Lung (tissue), 12 donors: ENCODE measurements around the gene DTNBP1. TPM values are rescaled to one million over a fixed set of nuclear protein-coding genes. Genes with fewer than 3 reads are reported as not detected.

Experiments used
- ATAC-seq: fragments of 200-7000 bp; cut with Tn5 transposase; one replicate; pipeline ENCODE4 v1.9.1; 2020; ENCODE audit warnings: moderate number of reproducible peaks; ENCODE audit not compliant: insufficient read depth, low FRiP score
- DNase-seq, 3 donors: peaks; one replicate each; pipeline ENCODE4 v3.0.0-alpha.2; 2013 to 2017
- H3K27ac ChIP-seq, 2 donors: one replicate each; pipeline ENCODE4 v1.5.1; 2013; ENCODE audit warnings: mild to moderate bottlenecking in 2 of 2, moderate library complexity in 2 of 2, control low read depth in 1 of 2, inconsistent platforms in 1 of 2, low read depth in 1 of 2, low read length in 1 of 2
- H3K27me3 ChIP-seq, 3 donors: one replicate each; pipeline ENCODE4 v1.5.1; 2013; ENCODE audit warnings: low read length in 2 of 3; ENCODE audit not compliant: control insufficient read depth in 3 of 3, insufficient read depth in 3 of 3
- H3K36me3 ChIP-seq, 4 donors: one replicate each; pipeline ENCODE4 v1.5.1; 2013; ENCODE audit warnings: low read length in 4 of 4, mild to moderate bottlenecking in 1 of 4, moderate library complexity in 1 of 4; ENCODE audit not compliant: control insufficient read depth in 4 of 4, insufficient read depth in 4 of 4
- H3K4me1 ChIP-seq, 5 donors: one replicate each; pipeline ENCODE4 v1.5.1; 2013; ENCODE audit warnings: low read length in 5 of 5, mild to moderate bottlenecking in 2 of 5, moderate library complexity in 1 of 5; ENCODE audit not compliant: control insufficient read depth in 5 of 5, insufficient read depth in 5 of 5
- H3K4me3 ChIP-seq: one replicate; pipeline ENCODE4 v1.5.1; 2013; ENCODE audit warnings: mild to moderate bottlenecking, control low read depth, moderate library complexity
- H3K9ac ChIP-seq, 2 donors: one replicate each; pipeline ENCODE4 v1.5.1; 2013; ENCODE audit warnings: low read length in 2 of 2, control low read depth in 1 of 2; ENCODE audit not compliant: insufficient read depth in 1 of 2
- H3K9me3 ChIP-seq, 4 donors: one replicate each; pipeline ENCODE4 v1.5.1; 2013; ENCODE audit warnings: low read length in 3 of 4, mild to moderate bottlenecking in 1 of 4, moderate library complexity in 1 of 4; ENCODE audit not compliant: control insufficient read depth in 4 of 4, insufficient read depth in 3 of 4
- CTCF ChIP-seq: IDR thresholded peaks from 2 replicates; pipeline ENCODE4 v1.5.1; 2012; ENCODE audit warnings: mild to moderate bottlenecking; ENCODE audit errors: control extremely low read depth, extremely low read depth
- WGBS, 2 donors: extraction: QIAGEN DNeasy Blood & Tissue Kit; methylation state at CpG; one replicate each; pipeline ENCODE4 v1.1.7; 2013; 5-methylcytosine and 5-hydroxymethylcytosine counted together
- polyA plus RNA-seq, 2 donors: library from polyadenylated mRNA; stranded (reverse); fragments of 200-250 nt; gene quantifications; one replicate each; pipeline ENCODE4 v1.2.1, GENCODE V29; 2013
- total RNA-seq, 2 donors: library from RNA; depleted of rRNA in 1 of 2; stranded (reverse); fragments of >200 nt in 1 of 2; gene quantifications; one replicate each; pipeline ENCODE4 v1.2.1, GENCODE V29; 2014 to 2021
- donor health status: control.
- donor health status: control.
- donor health status: Bipolar disorder and iron deficiency.
- donor health status: healthy.
- donor health status: DM: yes; HTN: yes; CAD: no.

DTNBP1 gene
- total and polyA plus RNA-seq, 4 donors = 9.9 to 23.9 (median 20.5) TPM

- no peak for ATAC-seq
- no peaks in the 10 kb centered on the region for H3K9me3 ChIP-seq
- H3K27me3 ChIP-seq = no peaks in the 10 kb centered on the region
- no peak for TF ChIP-seq CTCF
- H3K4me3 ChIP-seq = no peak overlapping the region
- peak; percentile 63 to 81 (median 79) for DNase-seq
- H3K27ac ChIP-seq = peak overlapping the region in 1 of 2 donors; percentile 53
- no peaks in the 10 kb centered on the region for H3K36me3 ChIP-seq
- no peak overlapping the region for H3K9ac ChIP-seq
- peaks cover 3 to 25% (median 13%) of the 10 kb centered on the region in 5 donors for H3K4me1 ChIP-seq
- WGBS, 2 donors = 76 to 84% methylated on average over 2 of the region's 2 CpGs
These were observed 69.0 kb downstream of the DTNBP1 start for GRCh38 chr6:15593798-15594197.

- ATAC-seq = no peak
- TF ChIP-seq CTCF = no peak
- H3K27me3 ChIP-seq = no peaks in the 10 kb centered on the region
- no peak overlapping the region for H3K9ac ChIP-seq
- H3K27ac ChIP-seq = no peak overlapping the region
- H3K4me3 ChIP-seq = no peak overlapping the region
- H3K9me3 ChIP-seq = no peaks in the 10 kb centered on the region
- no peaks in the 10 kb centered on the region for H3K36me3 ChIP-seq
- WGBS, 2 donors = 72 to 87% methylated on average over 2 of the region's 2 CpGs
- H3K4me1 ChIP-seq = peaks cover 3 to 25% (median 13%) of the 10 kb centered on the region in 5 donors
- no peak for DNase-seq
These were observed 70.2 kb downstream of the DTNBP1 start for GRCh38 chr6:15592610-15593009.

DNA sequence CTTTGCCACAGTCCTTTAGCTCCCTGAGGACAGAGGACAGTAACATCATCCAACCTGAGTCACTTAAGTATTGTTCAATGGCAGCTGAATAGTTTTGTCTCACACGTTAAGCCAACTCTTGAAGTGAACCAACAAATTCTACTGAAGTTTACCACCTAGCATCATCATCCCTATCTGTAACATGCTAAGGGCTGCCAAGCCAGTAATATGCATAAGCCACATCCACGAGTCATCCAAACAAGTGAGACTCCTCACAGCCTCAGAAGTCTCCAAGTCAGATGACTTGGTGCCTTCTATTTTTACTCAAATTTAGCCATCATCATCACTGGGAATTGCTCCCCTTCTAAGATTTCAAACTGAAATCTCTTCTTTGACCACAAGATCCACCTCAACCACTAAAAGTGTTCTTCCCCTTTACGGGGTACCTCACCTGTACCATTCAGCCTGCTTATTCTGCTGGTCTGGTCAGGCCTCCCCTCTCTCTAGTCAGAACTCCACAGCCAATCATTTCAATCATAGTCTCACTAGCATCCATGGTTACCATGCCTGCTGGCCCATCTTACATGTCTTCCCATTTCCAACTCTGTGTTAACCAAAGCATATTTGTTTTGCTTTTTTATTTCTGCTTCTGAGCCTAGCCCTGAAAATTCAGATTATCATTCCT, 73.7 kb downstream of the DTNBP1 start:
- Histone ChIP-seq H3K27me3 (no peaks in the 10 kb centered on the region), H3K4me1 (peaks cover 0 to 13% (median 5%) of the 10 kb centered on the region in 5 donors), H3K9me3 (no peaks in the 10 kb centered on the region), H3K36me3 (no peaks in the 10 kb centered on the region), H3K9ac (no peak overlapping the region), H3K27ac (no peak overlapping the region), H3K4me3 (no peak overlapping the region)
- TF ChIP-seq CTCF = no peak
- 88 to 91% methylated on average over 3 of the region's 3 CpGs for WGBS, 2 donors
- DNase-seq (no peak), ATAC-seq (no peak)

- Histone ChIP-seq H3K27me3 (no peaks in the 10 kb centered on the region), H3K4me1 (peaks cover 0 to 8% (median 0%) of the 10 kb centered on the region in 5 donors), H3K9me3 (no peaks in the 10 kb centered on the region), H3K4me3 (no peak overlapping the region), H3K9ac (no peak overlapping the region), H3K27ac (no peak overlapping the region), H3K36me3 (no peaks in the 10 kb centered on the region)
- DNase-seq = no peak
- TF ChIP-seq CTCF = no peak
- ATAC-seq = no peak
These were observed 76.3 kb downstream of the DTNBP1 start for GRCh38 chr6:15586503-15586902.
